Karpas-422 (cell line): ENCODE measurements around the gene WAPL. TPM values are rescaled to one million over a fixed set of nuclear protein-coding genes. Genes with fewer than 3 reads are reported as not detected.

Experiments
- DNase-seq: peaks from one replicate; pipeline ENCODE4 v3.0.0-alpha.2; 2015
- H2AFZ ChIP-seq: fragments of 200-600 bp; sonication (generic); 2 replicates; pipeline ENCODE4 v1.6.1; 2014; ENCODE audit warnings: antibody characterized with exemption, low read length, mixed read lengths
- H3K27ac ChIP-seq: fragments of 200-600 bp; sonication (generic); 2 replicates; pipeline ENCODE4 v1.5.1; 2014; ENCODE audit warnings: mild to moderate bottlenecking, low read length, moderate library complexity
- H3K27me3 ChIP-seq: fragments of 200-600 bp; sonication (generic); 2 replicates; pipeline ENCODE4 v1.6.1; 2014; ENCODE audit warnings: low read length, mixed read lengths
- H3K36me3 ChIP-seq: fragments of 200-600 bp; sonication (generic); 2 replicates; pipeline ENCODE4 v1.6.1; 2014; ENCODE audit warnings: low read length, mixed read lengths; ENCODE audit not compliant: insufficient read depth
- H3K4me1 ChIP-seq: fragments of 200-600 bp; sonication (generic); 2 replicates; pipeline ENCODE4 v1.6.1; 2014; ENCODE audit warnings: mild to moderate bottlenecking, low read length, mixed read lengths
- H3K4me2 ChIP-seq: fragments of 200-600 bp; sonication (generic); 2 replicates; pipeline ENCODE4 v1.6.1; 2014; ENCODE audit warnings: low read length, low read depth, mild to moderate bottlenecking; ENCODE audit not compliant: poor library complexity, severe bottlenecking
- H3K4me3 ChIP-seq: fragments of 200-600 bp; sonication (generic); 2 replicates; pipeline ENCODE4 v1.5.1; 2014; ENCODE audit warnings: mild to moderate bottlenecking, antibody characterized with exemption, low read length, mixed read lengths
- H3K79me2 ChIP-seq: fragments of 200-600 bp; sonication (generic); 2 replicates; pipeline ENCODE4 v1.6.1; 2014; ENCODE audit warnings: mild to moderate bottlenecking, low read length, mixed read lengths
- H3K9ac ChIP-seq: fragments of 200-600 bp; sonication (generic); 2 replicates; pipeline ENCODE4 v1.6.0; 2014; ENCODE audit warnings: low read length
- H3K9me2 ChIP-seq: fragments of 200-600 bp; sonication (generic), shearing (Covaris generic); replicated peaks from 2 replicates; pipeline ENCODE4 v1.6.0; 2014; ENCODE audit warnings: mild to moderate bottlenecking, low read length, moderate library complexity; ENCODE audit not compliant: insufficient read depth
- H3K9me3 ChIP-seq: fragments of 300-700, 200-600 bp; sonication (generic); 2 replicates; pipeline ENCODE4 v1.6.1; 2014; ENCODE audit warnings: low read length, mixed read lengths
- H4K20me1 ChIP-seq: fragments of 200-600 bp; sonication (generic); 2 replicates; pipeline ENCODE4 v1.6.1; 2014; ENCODE audit warnings: mild to moderate bottlenecking, antibody characterized with exemption, low read length, low read depth; ENCODE audit not compliant: insufficient read depth
- total RNA-seq: library from RNA; depleted of rRNA; stranded (reverse); fragments of >200 nt; shearing (Covaris generic); gene quantifications from 2 replicates; pipeline ENCODE4 v1.2.3, GENCODE V29; 2014; ENCODE audit warnings: low replicate concordance

Gene WAPL
- total RNA-seq, 1 experiment from 2014 or later: 30.5 TPM

- H3K27me3 ChIP-seq: no peaks in the 10 kb centered on the region
- peaks cover 4% of the 10 kb centered on the region; the same call in 1 of the 2 replicates for H3K9me3 ChIP-seq
- peak; percentile 62 for DNase-seq
- no peaks in the 10 kb centered on the region for H3K79me2 ChIP-seq
- peak overlapping the region; percentile 99 for H3K27ac ChIP-seq
- H2AFZ ChIP-seq: no peak overlapping the region
- no peaks in the 10 kb centered on the region for H4K20me1 ChIP-seq
- peaks cover 42% of the 10 kb centered on the region for H3K4me1 ChIP-seq
- H3K9me2 ChIP-seq: no peaks in the 10 kb centered on the region
- peak overlapping the region; percentile 44; the same call in 1 of the 2 replicates for H3K4me3 ChIP-seq
- peak overlapping the region; percentile 56 for H3K9ac ChIP-seq
- H3K4me2 ChIP-seq: peak overlapping the region; percentile 58
- no peaks in the 10 kb centered on the region; the same call in 1 of the 2 replicates for H3K36me3 ChIP-seq
These were observed 109.6 kb downstream of the WAPL start for GRCh38 chr10:86411852-86412560.

- Histone ChIP-seq H3K9ac (peak overlapping the region; percentile 41), H4K20me1 (no peaks in the 10 kb centered on the region), H3K4me3 (no peak overlapping the region), H3K27ac (peak overlapping the region; percentile 99), H3K27me3 (no peaks in the 10 kb centered on the region), H3K4me2 (peak overlapping the region; percentile 51), H3K79me2 (no peaks in the 10 kb centered on the region), H3K9me2 (no peaks in the 10 kb centered on the region), H3K4me1 (peaks cover 42% of the 10 kb centered on the region), H3K9me3 (peaks cover 4% of the 10 kb centered on the region; the same call in 1 of the 2 replicates), H2AFZ (no peak overlapping the region), H3K36me3 (no peaks in the 10 kb centered on the region; the same call in 1 of the 2 replicates)
- DNase-seq: peak; percentile 74
These were observed 110.2 kb downstream of the WAPL start for GRCh38 chr10:86411281-86411841.

DNA sequence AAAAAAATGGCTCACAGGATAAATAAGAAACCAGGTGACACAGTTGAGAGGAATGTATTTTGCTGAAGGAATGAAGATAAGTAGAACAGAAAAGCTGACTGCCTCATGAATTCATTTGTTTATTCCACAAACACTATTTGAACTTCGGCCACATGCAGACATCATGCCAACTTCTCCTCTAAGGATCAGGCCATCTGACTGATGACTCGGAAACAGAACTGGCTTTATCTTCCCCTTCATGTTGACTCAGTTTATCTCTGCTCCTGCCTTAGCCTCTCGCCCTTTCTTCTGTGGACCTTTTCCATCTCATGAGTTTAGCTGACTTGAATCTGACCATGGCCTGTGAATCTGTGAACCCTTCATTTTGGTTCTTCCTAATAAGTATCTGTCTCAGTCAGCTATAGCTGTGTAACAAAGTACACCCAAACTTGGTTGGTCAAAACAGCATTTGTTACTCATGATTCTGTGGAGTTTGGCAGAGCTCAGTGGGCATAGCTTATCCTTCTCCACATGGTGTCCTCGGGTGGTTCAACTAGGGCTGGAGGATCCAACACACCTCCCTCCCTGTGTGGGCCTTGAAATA lies 111.0 kb downstream of the WAPL start:
- Histone ChIP-seq H3K79me2 (no peaks in the 10 kb centered on the region), H3K4me1 (peaks cover 41% of the 10 kb centered on the region), H3K9me2 (no peaks in the 10 kb centered on the region), H3K9ac (0 out of 2 replicates have a peak overlapping the region, but pooled peaks have one; percentile 41), H3K4me3 (no peak overlapping the region), H3K27me3 (no peaks in the 10 kb centered on the region), H3K9me3 (peaks cover 4% of the 10 kb centered on the region; the same call in 1 of the 2 replicates), H3K4me2 (no peak overlapping the region), H4K20me1 (no peaks in the 10 kb centered on the region), H3K27ac (peak overlapping the region; percentile 99), H2AFZ (no peak overlapping the region), H3K36me3 (no peaks in the 10 kb centered on the region; the same call in 1 of the 2 replicates)
- DNase-seq: no peak

- DNase-seq: no peak
- H2AFZ ChIP-seq: no peak overlapping the region
- H3K4me2 ChIP-seq: no peak overlapping the region
- peaks cover 33% of the 10 kb centered on the region for H3K4me1 ChIP-seq
- H3K79me2 ChIP-seq: no peaks in the 10 kb centered on the region
- H3K9ac ChIP-seq: no peak overlapping the region
- no peaks in the 10 kb centered on the region for H4K20me1 ChIP-seq
- no peak overlapping the region for H3K4me3 ChIP-seq
- no peaks in the 10 kb centered on the region for H3K9me2 ChIP-seq
- no peaks in the 10 kb centered on the region; the same call in 1 of the 2 replicates for H3K36me3 ChIP-seq
- H3K9me3 ChIP-seq: peaks cover 4% of the 10 kb centered on the region; the same call in 1 of the 2 replicates
- H3K27ac ChIP-seq: no peak overlapping the region
- H3K27me3 ChIP-seq: no peaks in the 10 kb centered on the region
These were observed 112.4 kb downstream of the WAPL start for GRCh38 chr10:86409183-86409582.

DNA sequence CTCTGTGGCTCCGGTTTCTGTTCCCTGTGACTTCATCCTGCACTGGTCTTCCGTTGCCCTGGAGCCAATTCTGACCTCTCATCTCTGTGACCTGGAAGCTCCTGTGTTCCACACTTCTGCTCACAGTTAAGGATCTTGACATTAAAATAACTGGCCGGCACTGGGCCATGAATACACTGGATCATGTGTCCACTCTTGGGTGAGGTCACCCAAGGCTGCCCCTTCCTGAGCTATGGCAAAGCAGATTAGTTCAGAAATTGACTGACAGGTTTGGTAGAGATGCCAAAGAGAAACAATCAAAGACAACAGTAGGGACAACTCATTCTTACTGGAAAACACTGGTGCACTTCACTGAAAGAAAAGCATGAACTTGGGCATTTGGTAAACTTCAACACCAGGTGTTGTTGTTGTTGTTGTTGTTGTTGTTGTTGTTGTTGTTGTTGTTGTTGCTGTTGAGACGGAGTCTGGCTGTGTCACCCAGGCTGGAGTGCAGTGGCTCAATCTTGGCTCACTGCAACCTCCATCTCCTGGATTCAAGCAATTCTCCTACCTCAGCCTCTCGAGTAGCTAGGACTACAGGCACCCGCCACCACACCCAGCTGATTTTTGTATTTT lies 118.3 kb downstream of the WAPL start:
- no peak overlapping the region for H3K9ac ChIP-seq
- no peak for DNase-seq
- peaks cover 20% of the 10 kb centered on the region for H3K4me1 ChIP-seq

DNA sequence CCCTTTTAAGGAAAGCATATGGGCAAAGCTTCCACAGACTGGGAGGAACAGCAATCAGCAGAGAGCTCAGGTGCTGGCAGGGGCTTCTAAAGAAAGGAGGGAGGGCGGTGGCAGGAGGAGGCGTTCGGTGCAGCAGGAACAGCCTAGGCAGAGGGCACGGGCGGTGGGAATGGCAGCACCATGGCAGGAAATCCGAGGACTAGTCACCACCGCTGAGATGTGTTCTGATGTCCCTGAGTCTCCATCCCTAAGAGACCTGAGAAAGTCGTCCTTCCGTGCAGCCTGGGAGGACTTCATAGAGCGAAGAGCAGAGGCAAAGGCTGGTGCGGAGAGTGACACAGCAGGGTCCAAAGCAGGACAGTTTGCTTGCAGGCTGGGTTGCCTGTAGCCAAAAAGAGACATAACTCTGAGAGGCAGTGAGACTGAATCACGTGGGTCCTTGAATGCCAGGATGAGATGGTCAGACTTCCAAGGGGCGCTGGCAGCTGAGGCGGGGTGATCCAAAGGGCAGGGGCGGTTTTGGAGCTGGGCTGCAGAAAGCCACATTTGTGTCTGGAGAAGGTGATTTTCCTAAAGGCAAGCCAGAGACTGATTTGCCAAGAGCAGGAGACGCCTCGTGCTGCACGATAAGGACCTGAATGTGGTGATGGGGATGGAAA lies 119.2 kb downstream of the WAPL start:
- no peaks in the 10 kb centered on the region for H3K9me2 ChIP-seq
- no peaks in the 10 kb centered on the region for H3K79me2 ChIP-seq
- no peaks in the 10 kb centered on the region for H3K27me3 ChIP-seq
- no peaks in the 10 kb centered on the region for H3K36me3 ChIP-seq
- H3K27ac ChIP-seq: no peak overlapping the region
- no peak overlapping the region for H3K4me2 ChIP-seq
- no peaks in the 10 kb centered on the region for H4K20me1 ChIP-seq
- H3K9ac ChIP-seq: no peak overlapping the region
- peaks cover 25% of the 10 kb centered on the region for H3K4me1 ChIP-seq
- no peak overlapping the region for H3K4me3 ChIP-seq
- no peaks in the 10 kb centered on the region for H3K9me3 ChIP-seq
- no peak for DNase-seq
- H2AFZ ChIP-seq: no peak overlapping the region

More for the DNA sequence above, 118.3 kb downstream of the WAPL start:
- Histone ChIP-seq H3K4me3 (no peak overlapping the region), H3K27me3 (no peaks in the 10 kb centered on the region), H3K36me3 (no peaks in the 10 kb centered on the region), H4K20me1 (no peaks in the 10 kb centered on the region), H3K9me2 (no peaks in the 10 kb centered on the region), H3K9me3 (no peaks in the 10 kb centered on the region), H3K79me2 (no peaks in the 10 kb centered on the region), H3K4me2 (no peak overlapping the region), H2AFZ (no peak overlapping the region), H3K27ac (no peak overlapping the region)

DNA sequence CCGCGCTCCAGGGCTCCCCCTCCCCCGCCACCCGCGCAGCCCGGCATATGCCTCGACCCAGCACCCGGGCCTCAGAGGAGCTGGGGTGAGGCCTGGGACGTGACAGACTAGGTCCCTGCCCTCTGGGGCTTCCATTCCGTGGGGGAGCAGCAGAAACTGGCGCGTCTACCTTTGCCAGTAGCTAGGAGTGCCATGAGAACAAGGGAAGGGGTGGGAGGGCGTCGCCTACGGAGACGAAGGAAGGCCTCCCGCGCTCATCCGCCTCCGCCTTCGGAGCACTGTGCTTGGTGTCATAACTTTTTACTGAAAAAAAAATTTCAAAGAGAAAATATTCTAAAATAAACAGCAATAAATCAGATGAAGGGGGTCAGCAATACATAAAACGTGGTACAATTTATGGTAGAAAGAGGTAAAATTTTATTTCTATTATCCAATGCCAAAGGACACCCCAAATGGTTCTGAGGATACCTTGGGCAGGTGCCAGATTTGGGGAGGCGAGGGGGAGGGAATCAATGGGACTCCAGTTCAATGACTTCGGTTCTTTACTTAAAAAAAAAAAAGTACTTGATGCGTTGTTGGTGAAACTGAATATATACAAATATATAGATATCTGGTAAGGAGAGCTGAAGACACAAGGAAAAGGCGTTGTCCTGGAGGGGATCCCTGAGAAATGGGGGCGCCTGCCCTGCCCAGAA lies 119.9 kb downstream of the WAPL start:
- DNase-seq: no peak
- Histone ChIP-seq H2AFZ (no peak overlapping the region), H3K4me3 (peak overlapping the region; percentile 80; the same call in 1 of the 2 replicates), H3K9ac (peak overlapping the region; percentile 80), H3K36me3 (no peaks in the 10 kb centered on the region), H3K27ac (no peak overlapping the region), H3K9me3 (no peaks in the 10 kb centered on the region), H3K27me3 (no peaks in the 10 kb centered on the region), H3K79me2 (no peaks in the 10 kb centered on the region), H3K4me2 (peak overlapping the region; percentile 81), H4K20me1 (no peaks in the 10 kb centered on the region), H3K9me2 (no peaks in the 10 kb centered on the region), H3K4me1 (peaks cover 25% of the 10 kb centered on the region)
